HG03571 (cell line): ENCODE data around the gene BSN.
A peak's percentile ranks its signal among the peaks of the same experiment; 100 is the strongest.
"Not testable (repeated sequence)": the region's sequence is repeated elsewhere in the genome, so short reads cannot be mapped to it uniquely, and the experiment has no call there.

ENCODE experiments used
- ATAC-seq: cut with Tn5 transposase; IDR thresholded peaks from one replicate; pipeline ENCODE4 v1.9.1; 2021; ENCODE audit not compliant: unreplicated experiment

BSN gene

DNA sequence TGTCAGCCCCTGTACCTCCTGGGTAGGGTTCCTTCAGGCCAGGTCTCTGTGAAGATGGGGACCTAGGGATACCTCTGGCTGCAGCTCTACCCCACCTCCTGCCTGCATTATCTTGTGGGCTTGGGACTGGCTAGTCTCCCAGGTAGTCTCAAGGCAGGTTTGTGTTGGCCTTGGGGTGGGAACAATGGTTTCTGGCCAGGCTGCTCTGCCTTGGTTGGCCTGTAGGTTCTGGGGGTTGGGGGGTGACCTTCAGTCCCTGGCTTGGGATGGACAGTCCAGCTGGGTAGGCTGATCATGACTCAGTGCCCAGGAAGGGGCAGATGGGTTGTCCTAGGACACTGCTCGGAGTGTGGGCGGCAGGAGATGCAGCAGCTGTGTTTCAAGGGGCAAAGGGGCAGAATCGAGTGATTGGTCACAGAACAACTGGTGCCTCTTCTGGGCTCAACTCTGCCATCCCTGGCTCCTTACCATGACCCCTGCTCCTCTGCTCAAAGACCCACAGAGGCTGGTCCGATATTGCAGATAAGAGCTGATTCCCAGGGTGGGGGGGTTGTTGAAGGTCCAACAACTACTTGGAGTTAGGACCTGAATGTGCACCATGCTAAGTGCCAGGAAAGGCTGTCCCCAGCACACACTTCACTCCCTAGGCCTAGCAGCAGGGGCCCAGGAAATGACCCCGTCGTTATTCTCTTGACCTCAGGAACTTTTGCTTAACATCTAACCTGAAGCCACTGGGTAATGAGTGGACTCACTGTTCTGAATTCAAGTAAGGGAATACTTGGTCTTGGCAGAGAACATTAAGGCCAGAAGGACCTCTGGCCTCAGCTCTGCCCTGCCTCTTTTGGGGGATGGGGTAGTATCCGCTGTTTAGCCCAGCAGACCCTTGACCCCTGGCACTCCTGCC lies 18.1 kb upstream of the BSN start:
- no peak for ATAC-seq

DNA sequence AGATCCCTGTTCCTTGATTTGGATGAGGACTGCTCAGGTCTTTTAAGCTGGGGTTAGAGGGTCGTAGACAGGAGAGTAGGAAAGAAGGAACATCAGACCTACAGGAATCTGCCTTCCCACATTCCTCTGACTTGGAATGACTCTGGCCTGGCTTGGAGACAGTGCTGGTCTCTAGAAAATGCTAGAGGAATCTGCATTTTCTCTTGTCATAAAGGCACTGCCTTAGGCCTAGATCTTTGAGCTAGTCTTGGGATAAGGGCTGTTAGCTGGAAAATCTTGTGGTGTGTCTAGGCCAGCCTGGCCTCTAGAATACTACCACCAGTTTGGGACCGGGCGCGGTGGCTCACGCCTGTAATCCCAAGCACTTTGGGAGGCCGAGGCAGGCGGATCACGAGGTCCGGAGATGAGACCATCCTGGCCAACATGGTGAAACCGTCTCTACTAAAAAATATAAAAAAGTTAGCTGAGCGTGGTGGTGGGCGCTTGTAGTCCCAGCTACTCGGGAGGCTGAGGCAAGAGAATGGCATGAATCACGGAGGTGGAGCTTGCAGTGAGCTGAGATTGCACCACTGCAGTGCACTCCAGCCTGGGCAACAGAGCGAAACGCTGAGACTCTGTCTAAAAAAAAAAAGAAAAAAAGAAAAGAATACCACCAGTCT lies 17.3 kb upstream of the BSN start:
- no peak for ATAC-seq

DNA sequence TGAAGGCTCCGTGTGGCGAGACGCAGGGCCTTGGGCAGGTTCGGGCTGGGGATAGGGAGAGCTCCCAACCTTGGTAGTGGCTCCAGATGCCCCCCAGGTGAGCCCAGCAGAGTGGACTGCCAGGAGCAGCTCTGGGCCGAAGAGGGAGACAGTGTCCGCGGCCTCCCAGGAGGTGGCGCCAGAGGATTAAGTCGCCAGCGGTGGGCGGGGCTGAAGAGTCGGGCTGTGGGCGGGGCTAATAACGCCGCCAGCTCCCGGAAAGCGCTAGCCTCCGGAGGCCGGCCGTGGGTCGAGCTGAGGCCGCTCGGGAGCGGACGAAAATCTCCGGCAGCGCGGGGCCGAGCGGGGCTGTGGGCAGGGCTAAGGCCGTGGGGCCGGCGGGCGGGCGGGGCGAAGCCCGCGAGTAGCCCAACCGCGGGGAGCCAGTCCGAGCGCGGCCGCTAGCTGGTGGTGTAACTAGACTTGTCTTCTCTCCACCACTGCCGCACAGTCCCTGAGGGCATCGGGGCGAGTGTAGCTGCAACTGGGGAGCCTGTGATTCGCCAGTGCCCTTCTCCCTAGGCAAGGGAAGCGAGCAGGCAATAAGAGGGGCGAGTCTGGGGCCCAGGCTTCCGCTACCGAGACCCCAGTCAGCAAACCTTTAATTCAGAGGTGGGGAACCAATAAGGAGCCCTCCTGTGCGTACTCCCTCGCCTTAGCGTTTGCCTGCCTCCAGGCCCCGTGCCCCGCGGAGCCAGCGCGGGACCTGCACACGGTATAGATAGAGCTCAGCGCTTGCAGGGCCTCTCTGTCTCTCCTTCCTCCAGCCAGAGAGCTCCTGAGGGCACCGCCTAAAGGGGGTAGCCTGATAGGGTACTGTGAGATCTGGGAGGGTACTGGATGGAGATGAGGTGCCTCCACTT lies 14.4 kb upstream of the BSN start:
- peak; percentile 93 for ATAC-seq

DNA sequence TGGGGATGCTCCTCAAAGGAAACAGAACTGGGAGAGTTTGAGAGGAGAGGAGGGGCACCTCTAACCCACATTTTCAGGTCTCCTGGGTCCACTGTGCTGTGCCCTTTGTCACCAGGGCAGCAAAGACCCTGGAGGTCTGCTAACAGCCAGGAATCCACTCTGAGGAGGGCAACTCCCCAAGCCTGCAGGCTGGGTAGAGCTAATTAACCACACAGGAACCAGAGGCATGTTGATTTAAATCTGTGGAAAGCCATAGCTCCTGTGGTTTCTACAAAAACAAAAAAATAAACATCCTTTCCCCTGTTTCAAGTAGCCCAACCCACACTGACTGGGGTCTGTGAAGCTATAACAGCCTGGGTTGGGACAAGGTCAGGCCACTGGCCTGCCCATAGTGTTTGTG lies 2.2 kb upstream of the BSN start:
- no peak for ATAC-seq

DNA sequence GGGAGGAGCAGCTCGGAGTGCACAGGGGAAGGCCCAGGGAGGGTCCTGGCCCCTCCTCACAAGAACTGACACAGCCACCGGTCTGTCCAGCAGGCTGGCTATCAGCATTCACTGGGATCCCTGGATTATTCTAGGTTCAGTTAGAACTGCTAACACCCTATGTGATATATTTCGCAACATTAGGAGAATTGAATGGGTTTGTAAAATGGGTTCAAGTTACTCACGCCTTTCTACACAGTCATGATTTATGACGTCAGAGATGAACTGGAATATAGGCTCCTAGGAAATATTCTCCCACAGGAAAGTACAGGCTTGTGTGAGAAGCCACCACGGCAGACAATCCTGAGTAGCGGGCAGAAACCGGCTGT lies 969 bp upstream of the BSN start:
- no peak for ATAC-seq

DNA sequence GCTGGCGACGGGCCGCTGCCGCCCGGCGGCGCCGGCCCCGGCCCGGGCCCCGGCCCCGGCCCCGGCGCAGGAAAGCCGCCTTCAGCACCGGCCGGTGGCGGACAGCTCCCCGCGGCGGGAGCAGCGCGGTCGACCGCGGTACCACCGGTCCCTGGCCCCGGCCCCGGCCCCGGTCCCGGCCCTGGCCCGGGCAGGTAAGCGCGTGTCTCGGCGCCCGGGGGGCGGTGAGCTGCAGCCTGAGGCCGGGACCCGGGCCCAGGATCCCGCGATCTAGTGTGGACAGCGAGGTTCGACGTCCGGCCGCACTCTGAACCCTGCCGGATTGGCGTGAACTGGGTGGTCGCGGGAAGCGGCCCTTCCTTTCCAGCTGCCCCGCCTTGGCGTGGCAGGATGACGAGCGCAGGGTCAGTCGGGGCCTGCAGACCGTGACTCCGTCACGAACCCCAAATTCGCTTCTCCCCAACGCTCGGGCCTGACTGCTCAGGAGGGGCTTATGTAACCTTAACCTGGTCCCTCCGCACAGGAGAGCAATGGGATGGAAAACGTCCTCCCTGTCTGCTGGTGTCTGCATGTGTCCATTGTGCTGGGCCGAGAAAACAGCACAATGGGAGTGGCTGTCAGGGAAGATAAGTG lies 472 bp downstream of the BSN start:
- peak; percentile 37 for ATAC-seq

DNA sequence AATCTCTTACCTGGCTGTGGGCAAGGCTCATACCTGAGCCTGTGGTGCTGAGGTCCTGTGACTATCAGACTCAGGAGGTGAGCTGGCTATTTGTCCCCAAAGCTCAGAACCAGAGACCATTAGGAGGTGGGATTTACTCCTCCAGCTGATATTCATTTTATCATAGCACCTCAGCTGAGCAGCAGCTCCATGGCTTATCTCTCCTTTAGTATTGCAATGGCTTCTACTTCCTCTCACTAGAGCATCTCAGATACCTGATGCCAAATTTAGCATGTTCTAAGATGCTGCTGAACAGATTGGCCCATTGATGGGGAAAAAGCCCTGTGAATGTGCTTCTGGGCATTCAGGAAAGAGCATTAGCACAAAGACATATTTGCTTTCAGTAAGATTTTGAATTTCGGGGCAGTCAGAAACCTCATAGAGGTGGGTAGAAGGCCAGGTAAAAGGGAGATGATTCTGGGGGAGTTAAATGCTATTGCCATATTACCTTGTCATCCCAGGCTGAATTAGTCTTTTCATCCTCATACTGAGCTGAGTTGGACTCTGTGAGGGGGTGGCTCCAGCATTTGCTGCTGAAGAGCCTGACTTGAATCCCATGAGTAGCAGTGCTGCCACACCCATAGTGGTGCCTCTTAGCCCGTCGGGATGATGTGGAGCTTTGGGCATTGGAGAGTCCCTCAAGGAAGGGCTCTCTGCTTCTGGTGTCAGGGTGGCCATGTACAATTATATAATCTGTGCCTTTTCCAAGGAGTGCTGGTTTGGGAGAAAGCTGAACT lies 2.4 kb downstream of the BSN start:
- ATAC-seq: no peak

DNA sequence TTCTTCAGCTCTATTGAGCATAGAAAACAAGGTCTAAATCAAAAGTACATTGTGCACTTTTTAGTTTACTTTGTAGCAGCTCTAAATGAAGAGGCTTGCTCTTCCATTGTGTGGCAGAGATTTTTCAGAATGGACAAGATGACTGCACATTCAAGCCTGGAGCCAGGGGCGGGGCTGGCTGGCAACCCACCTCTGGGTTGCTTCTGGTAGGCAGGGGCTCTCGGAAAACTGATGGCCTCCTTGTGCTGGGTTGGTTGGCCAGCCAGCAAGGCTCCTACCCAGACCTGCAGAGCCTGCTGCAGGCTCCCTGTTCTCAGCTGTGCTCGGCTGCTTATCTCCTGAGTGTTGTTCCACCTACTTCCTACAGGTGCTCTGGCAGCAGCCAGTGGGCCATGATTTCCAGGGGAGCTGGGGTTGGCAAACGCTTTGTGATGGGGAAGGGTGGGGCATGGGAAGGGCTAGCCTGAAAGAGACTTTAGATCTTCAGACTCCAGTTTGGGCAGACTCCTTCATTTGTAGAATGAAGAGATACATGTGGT lies 8.8 kb downstream of the BSN start:
- no peak for ATAC-seq

DNA sequence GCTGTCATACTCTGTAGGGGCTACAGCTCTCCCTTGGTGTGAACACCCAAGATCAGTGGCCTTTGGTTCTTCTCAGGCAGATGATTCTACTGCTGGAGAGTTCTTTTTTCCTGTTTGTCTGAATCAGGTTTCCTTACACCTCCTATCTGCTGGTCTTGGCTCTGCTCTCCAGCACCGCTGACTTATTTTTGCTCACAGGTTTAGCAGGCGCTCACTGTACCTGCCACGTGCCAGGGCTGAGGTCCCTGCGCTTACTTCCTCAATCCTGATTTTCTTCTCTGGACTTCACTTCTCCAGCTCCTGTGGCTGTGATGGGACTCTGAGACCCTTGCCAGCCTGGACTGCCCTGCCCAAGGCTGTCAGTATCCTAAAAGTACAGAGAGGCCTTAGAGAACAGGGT lies 9.5 kb downstream of the BSN start:
- no peak for ATAC-seq

DNA sequence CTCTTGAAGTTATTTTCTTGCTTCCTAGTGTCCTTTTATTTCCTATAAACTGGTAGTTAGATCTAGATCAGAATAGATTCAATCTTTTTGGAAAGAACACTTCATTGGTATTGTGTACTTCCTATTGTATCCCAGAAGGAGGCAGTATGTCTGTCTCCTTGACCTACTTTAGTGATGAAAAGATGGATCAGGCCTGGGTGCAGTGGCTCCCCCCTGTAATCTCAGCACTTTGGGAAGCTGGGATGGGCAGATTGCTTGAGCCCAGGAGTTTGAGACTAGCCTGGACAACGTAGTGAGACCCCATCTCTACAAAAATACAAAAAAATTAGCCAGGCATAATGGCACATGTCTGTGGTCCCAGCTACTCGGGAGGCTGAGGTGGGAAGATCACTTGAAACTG lies 12.0 kb downstream of the BSN start:
- ATAC-seq: no peak

DNA sequence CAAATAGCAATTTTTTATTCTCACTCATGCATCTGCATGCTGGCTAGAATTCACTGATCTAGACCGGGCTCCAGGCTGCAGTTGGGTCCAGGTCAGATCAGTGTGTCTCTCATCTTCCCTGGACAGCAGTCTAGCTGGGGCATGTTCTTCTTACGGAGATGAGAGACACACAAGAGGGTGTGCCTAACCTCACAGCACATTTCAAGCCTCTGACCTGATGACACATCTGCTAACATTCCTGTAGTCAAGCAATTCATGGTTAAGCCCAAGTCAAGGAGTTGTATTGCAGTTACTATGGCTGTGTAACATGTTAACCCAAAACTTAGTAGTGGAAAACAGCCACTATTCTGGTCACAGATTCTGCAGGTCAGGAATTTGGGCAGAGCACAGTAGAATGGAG lies 13.1 kb downstream of the BSN start:
- no peak for ATAC-seq

DNA sequence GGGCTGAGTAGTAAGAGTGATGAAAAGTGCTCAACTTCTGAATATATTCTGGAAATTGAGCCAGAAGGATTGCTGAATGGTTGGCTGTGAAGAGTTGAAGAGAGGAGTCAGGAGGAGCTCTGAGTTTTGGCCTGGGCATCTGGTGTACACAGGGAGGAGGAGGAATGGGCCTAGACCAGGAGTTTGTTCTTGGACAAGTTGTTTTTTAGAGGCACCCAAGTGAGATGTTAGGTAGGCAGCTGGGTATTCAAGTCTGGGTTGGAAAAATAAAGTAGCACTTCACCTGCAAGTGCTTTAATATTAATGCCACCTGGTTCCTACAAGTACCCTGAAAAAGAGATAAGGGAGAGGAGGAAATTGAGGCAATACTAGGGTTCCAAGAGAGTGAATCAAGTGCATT lies 14.7 kb downstream of the BSN start:
- no peak for ATAC-seq

DNA sequence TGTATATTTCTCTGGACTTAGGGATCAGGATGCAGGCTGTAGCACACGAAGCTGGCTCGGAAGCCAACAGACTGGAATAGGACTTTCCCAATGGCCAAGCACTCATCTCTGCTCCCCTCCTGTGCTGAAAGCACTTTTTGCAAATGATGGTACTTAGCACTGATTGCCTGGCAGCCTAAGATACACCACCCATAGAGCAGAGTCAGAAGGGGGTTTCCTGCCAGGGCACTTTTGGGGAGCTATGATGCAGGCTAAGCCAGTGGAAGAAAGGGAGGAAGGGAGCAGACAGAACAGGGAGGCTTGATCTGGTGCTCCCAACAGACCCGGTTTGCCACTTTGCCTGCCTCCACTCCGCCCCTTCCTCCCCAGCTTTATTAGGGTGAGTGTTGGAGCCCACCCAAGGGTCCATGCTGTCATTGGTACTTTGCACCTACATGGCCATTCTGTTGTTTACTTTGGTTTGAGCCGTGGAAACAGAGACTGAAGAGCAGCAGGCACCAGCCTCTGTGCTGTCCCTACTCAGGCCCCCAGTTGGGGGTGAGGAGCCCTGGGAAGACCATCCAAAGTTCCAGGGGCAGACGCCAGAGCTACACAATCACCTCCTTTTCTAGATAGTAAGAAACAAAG lies 15.9 kb downstream of the BSN start:
- no peak for ATAC-seq

DNA sequence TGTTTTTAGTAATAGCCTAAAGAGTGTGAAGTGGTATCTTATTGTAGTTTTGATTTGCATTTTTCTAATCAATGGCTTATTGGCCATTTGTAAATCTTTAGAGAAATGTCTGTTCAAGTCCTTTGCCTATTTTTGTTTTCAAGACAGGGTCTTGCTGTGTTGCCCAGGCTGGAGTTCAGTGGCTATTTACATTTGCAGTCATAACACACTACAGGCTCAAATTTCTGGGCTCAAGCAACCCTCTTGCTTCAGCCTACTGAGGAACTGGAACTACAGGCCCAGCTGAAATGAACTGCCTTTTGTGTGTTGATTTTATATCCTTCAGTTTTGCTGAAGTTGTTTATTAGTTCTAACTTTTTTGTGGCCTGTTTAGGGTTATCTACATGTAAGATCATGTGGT lies 27.9 kb downstream of the BSN start:
- ATAC-seq: no peak

DNA sequence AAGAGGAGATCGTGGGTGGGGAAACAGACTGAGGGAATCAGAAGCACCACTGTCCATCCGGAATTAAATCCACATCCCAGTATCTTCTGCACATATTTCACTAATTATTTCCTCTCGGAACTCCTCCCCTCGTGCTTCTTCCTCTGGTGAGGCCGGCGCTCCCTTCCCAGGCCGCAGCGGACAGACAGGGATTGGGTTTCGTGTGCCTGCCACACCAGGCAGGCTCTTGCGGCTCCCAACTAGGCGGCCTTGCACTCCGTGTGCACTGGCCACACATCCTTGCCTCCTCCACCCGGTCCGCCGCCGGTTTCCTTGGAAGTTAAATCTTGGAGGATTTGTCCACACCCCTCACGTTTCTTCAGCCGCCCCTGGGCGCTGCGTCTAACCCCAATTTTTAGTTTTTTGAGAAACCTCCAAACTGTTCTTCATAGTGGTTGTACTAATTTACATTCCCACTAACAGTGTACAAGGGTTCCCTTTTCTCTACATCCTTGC lies 31.0 kb downstream of the BSN start:
- not testable (repeated sequence) for ATAC-seq

DNA sequence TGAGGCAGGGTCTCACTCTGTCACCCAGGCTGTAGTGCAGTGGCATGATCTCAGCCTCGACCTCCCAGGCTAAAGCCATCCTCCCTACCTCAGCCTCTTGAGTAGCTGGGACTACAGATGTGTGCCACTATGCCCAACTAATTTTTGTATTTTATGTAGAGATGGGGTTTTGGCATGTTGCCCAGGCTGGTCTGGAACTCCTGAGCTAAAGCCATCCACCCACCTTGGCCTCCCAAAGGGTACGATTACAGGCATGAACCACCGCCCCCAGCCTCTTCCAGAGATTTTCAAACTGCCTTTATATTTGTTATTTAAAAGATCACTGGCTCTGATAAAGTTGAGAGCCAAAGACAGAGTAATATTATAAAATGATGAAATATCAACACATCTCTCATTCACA lies 37.3 kb downstream of the BSN start:
- no peak for ATAC-seq

DNA sequence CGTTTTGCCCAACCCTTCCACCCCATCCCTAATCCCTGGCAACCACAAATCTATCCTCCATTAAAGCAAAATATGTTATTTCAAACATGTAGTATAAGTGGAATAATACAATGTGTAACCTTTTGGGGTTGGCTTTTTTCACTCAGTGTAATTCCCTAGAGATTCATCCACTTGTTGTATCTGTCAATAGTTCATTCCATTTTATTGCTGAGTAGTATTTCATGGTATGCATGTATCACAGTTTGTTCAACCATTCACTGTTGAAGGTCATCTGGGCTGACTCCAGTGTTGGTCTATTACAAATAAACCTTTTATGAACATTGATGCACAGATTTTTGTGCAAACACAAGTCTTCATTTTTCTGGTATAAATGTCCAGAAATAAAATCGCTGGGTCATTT lies 38.8 kb downstream of the BSN start:
- no peak for ATAC-seq

DNA sequence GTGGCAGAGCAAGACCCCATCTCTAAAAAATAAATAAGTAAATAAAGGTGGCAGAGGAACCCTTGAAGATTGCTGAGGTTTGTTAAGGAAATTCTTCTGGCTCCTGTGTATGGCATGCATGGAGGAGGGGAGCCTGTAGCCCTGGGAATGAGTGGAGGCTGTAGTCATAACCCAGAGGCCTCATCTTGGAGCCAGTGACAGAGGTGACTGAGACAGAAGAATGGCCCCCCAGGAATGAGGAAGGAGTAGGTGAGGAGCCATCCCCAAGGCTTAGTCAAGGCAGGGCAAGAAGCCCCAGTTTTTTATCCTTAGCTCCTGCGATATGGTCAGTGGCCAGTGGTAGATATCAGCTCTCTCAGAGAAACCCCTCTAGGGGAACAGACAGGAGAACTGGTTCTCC lies 46.5 kb downstream of the BSN start:
- ATAC-seq: no peak

DNA sequence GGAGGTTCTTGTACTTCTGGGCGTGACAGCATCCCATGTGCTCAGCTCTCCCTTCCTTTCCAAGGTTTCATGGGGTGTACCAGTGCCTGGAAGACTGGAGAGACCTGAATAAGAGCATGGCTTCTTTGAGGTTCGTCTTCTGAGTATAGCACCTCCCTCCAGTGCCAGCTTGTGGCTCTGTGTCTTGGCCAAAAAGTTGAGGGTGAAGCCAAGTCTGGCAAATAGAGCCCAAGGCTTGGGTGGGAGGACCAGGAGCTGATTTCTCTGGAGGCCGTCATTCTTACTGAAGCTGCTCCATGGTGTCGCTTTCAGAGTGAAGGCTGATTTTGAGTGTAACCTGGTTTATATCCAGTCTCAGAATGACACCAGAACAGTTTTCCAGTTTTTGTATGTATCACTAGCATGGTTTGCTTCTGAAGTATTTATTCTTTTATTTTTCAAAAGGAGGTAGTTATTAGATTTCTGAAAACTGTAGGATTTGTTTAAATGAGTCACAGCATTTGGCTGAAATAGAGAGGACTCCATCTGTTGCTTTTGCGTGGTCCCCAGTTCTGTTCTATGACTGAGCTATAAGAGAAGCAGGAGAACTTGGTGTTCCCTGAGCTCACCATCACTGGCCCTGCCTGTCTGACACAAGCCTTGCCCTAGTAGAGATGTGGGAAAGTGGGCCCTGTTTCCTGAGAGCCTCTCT lies 47.2 kb downstream of the BSN start:
- no peak for ATAC-seq
